ENCODE measurements around the gene SLC27A4.

- no peak for TF ChIP-seq POLR2A (IDR thresholded peaks at IDR 0.05)
- TF ChIP-seq, protein P1, sequence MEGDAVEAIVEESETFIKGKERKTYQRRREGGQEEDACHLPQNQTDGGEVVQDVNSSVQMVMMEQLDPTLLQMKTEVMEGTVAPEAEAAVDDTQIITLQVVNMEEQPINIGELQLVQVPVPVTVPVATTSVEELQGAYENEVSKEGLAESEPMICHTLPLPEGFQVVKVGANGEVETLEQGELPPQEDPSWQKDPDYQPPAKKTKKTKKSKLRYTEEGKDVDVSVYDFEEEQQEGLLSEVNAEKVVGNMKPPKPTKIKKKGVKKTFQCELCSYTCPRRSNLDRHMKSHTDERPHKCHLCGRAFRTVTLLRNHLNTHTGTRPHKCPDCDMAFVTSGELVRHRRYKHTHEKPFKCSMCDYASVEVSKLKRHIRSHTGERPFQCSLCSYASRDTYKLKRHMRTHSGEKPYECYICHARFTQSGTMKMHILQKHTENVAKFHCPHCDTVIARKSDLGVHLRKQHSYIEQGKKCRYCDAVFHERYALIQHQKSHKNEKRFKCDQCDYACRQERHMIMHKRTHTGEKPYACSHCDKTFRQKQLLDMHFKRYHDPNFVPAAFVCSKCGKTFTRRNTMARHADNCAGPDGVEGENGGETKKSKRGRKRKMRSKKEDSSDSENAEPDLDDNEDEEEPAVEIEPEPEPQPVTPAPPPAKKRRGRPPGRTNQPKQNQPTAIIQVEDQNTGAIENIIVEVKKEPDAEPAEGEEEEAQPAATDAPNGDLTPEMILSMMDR (IDR thresholded peaks at IDR 0.05): no peak
Measured at GRCh38 chr9:128323791-128324190, 16.5 kb upstream of the SLC27A4 start.
